ENCODE data around the gene UBAC2. TPM values are rescaled to one million over a fixed set of nuclear protein-coding genes. Genes with fewer than 3 reads are reported as not detected.

The UBAC2 gene
- total and polyA plus RNA-seq, 2 of the 8 experiments (the other 6 are each of a cell fraction or from before 2014, with no cell fraction given), result 75.9 to 76.9 TPM

DNA sequence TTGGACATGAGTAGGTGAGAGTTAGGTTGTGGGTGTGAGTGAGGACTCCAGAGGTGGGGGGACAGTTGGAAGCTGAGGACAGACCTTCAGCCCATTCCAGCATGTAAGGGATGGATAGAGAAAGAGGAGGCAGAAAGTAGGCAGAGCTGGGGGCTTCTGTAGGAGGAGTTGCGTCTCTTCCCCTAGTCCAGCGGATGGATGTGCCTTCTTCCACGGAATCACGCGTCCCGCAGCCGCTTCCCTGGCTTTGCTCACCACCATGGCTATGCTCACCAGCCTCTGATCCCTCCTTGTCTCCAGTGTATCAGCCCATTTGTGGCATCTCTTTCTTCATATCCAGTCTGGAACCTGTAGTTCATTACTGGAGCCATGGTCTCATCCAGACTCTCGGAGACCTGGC is 5.6 kb downstream of the UBAC2 start:
- FAIRE-seq (no peak), DNase-seq (ENCODE audit: low read depth in 1 of 2, low spot score in 2 of 2) (no peak)
- Histone ChIP-seq H2BK120ac (replicated peaks; ENCODE audit: low read depth, low read length) (no peak overlapping the region), H3K4ac (replicated peaks; ENCODE audit: insufficient read length, low read depth, low read length) (no peak overlapping the region), H3K4me1 (replicated peaks in 1 of 4; ENCODE audit: control insufficient read depth in 3 of 4, insufficient read depth in 4 of 4, low read length in 3 of 4) (peaks cover 0 to 6% (median 2%) of the 10 kb centered on the region in 4 experiments; a peak in 4 of 7 replicates), H3K4me3 (ENCODE audit: extremely low read depth in 1 of 4, insufficient read depth in 2 of 4, low read depth in 3 of 4, low read length in 4 of 4) (no peak overlapping the region), H3K4me2 (ENCODE audit: insufficient read depth in 1 of 2, low read depth in 2 of 2, low read length in 2 of 2) (no peak overlapping the region), H2BK5ac (ENCODE audit: low read depth, low read length) (no peak overlapping the region), H3K79me2 (ENCODE audit: control insufficient read depth in 1 of 2, insufficient read depth in 2 of 2, low read length in 2 of 2) (peaks cover 26 to 92% of the 10 kb centered on the region in 2 experiments), H3K23me2 (ENCODE audit: low read depth, low read length) (peaks cover 2% of the 10 kb centered on the region; the same call in 1 of the 2 replicates), H2BK15ac (ENCODE audit: low read length) (no peak overlapping the region), H2AK5ac (ENCODE audit: low read depth, low read length) (no peak overlapping the region), H2BK20ac (ENCODE audit: low read length) (no peak overlapping the region), H3K36me3 (ENCODE audit: control insufficient read depth in 2 of 4, insufficient read depth in 4 of 4, low read length in 3 of 4) (peaks cover 0 to 7% (median 0%) of the 10 kb centered on the region in 4 experiments; a peak in 1 of 8 replicates), H2BK12ac (ENCODE audit: low read depth, low read length) (no peak overlapping the region), H4K20me1 (replicated peaks in 1 of 2; ENCODE audit: control insufficient read depth in 1 of 2, insufficient read depth in 2 of 2, low read length in 2 of 2) (peaks cover 17 to 33% of the 10 kb centered on the region in 2 experiments), H4K8ac (ENCODE audit: extremely low read depth, insufficient read depth, low read length) (no peak overlapping the region; the same call in 1 of the 2 replicates), H3K79me1 (ENCODE audit: low read depth, low read length) (peaks cover 25% of the 10 kb centered on the region), H3K18ac (ENCODE audit: extremely low read depth, low read length) (no peak overlapping the region), H3K9me3 (ENCODE audit: insufficient read depth in 2 of 2, low read depth in 1 of 2, low read length in 1 of 2) (no peaks in the 10 kb centered on the region), H3K14ac (ENCODE audit: insufficient read length) (no peak overlapping the region), H3K9ac (replicated peaks in 1 of 4; ENCODE audit: extremely low read depth in 1 of 4, low read depth in 3 of 4, low read length in 3 of 4) (no peak overlapping the region), H4K5ac (ENCODE audit: insufficient read length, low read depth, low read length) (no peak overlapping the region), H3K27ac (ENCODE audit: low read depth, low read length) (no peak overlapping the region), H2AFZ (ENCODE audit: low read length) (no peak overlapping the region), H3K56ac (replicated peaks; ENCODE audit: insufficient read length, low read depth, low read length) (no peak overlapping the region), H4K91ac (replicated peaks; ENCODE audit: insufficient read length, low read length) (no peak overlapping the region), H3K23ac (ENCODE audit: insufficient read length) (no peak overlapping the region), H3K27me3 (replicated peaks in 1 of 4; ENCODE audit: control insufficient read depth in 3 of 4, extremely low read depth in 1 of 4, insufficient read depth in 3 of 4, low read length in 3 of 4) (no peaks in the 10 kb centered on the region)
- POLR2A ChIA-PET (ENCODE audit: partially characterized antibody), result interaction anchor here (0.5 to 2.1 kb wide), 4 partner anchors 9 to 21 kb away, joined by 3 to 5 read pairs (median 3); no protein-coding TSS in a partner anchor
- CTCF ChIA-PET (ENCODE audit: partially characterized antibody), result interaction anchor here (0.5 to 4.9 kb wide), 7 partner anchors 8 to 207 kb away, joined by 3 to 20 read pairs (median 5); no protein-coding TSS in a partner anchor
- whole genome bisulfite sequencing, 2 experiments (ENCODE audit: extremely low coverage in 1 of 2, insufficient coverage in 1 of 2, insufficient read length in 1 of 2, insufficient replicate concordance in 2 of 2, low coverage in 1 of 2, low lambda C conversion rate in 2 of 2, missing lambda C conversion rate in 1 of 2), result 97% methylated on average over 8 of the region's 8 CpGs; no CpG with 5 or more reads in 1 of the 2 experiments
- no peak for TF ChIP-seq MAFK (IDR thresholded peaks at IDR 0.05; ENCODE audit: low read depth, low read length)
- no peak for TF ChIP-seq TBP (IDR thresholded peaks at IDR 0.05; ENCODE audit: low read depth, low read length)
- TF ChIP-seq CTBP2 (IDR thresholded peaks at IDR 0.05; ENCODE audit: borderline replicate concordance, insufficient read depth, insufficient read length, low read length), result no peak
- TF ChIP-seq, protein P1, sequence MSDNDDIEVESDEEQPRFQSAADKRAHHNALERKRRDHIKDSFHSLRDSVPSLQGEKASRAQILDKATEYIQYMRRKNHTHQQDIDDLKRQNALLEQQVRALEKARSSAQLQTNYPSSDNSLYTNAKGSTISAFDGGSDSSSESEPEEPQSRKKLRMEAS (IDR thresholded peaks at IDR 0.05), result no peak
- TF ChIP-seq, protein P2, sequence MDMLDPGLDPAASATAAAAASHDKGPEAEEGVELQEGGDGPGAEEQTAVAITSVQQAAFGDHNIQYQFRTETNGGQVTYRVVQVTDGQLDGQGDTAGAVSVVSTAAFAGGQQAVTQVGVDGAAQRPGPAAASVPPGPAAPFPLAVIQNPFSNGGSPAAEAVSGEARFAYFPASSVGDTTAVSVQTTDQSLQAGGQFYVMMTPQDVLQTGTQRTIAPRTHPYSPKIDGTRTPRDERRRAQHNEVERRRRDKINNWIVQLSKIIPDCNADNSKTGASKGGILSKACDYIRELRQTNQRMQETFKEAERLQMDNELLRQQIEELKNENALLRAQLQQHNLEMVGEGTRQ (IDR thresholded peaks at IDR 0.05; ENCODE audit: low read length), result no peak
- TF ChIP-seq, protein P3, sequence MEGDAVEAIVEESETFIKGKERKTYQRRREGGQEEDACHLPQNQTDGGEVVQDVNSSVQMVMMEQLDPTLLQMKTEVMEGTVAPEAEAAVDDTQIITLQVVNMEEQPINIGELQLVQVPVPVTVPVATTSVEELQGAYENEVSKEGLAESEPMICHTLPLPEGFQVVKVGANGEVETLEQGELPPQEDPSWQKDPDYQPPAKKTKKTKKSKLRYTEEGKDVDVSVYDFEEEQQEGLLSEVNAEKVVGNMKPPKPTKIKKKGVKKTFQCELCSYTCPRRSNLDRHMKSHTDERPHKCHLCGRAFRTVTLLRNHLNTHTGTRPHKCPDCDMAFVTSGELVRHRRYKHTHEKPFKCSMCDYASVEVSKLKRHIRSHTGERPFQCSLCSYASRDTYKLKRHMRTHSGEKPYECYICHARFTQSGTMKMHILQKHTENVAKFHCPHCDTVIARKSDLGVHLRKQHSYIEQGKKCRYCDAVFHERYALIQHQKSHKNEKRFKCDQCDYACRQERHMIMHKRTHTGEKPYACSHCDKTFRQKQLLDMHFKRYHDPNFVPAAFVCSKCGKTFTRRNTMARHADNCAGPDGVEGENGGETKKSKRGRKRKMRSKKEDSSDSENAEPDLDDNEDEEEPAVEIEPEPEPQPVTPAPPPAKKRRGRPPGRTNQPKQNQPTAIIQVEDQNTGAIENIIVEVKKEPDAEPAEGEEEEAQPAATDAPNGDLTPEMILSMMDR (IDR thresholded peaks at IDR 0.05; ENCODE audit: control extremely low read depth in 1 of 3, insufficient read depth in 1 of 3, low read depth in 1 of 3, low read length in 3 of 3), result no peak
- no peak for TF ChIP-seq CBX5 (IDR thresholded peaks at IDR 0.05; ENCODE audit: low read depth, low read length)
- TF ChIP-seq ASH2L (IDR thresholded peaks at IDR 0.05; ENCODE audit: low read length), result no peak
- no peak for TF ChIP-seq CBX8 (IDR thresholded peaks at IDR 0.05; ENCODE audit: borderline replicate concordance, low read depth, low read length)
